CD14-positive monocyte (primary cell): ENCODE measurements around the gene MPP2. TPM values are rescaled to one million over a fixed set of nuclear protein-coding genes. Genes with fewer than 3 reads are reported as not detected.

Experiments
- DNase-seq, 3 donors: peaks; one replicate each; pipeline ENCODE4 v3.0.0-alpha.2; 2011 to 2022
- H2AFZ ChIP-seq: 2 replicates; pipeline ENCODE4 v1.6.0; 2012; ENCODE audit warnings: mild to moderate bottlenecking, low read depth, low read length, inconsistent platforms; ENCODE audit not compliant: insufficient read depth, poor library complexity, severe bottlenecking
- H3K27ac ChIP-seq, 2 donors: 1 replicate in 1 of 2; 2 replicates in 1 of 2; pipeline ENCODE4 v1.5.1; 2012 to 2013; ENCODE audit warnings: low read length in 2 of 2, control low read depth in 1 of 2, inconsistent platforms in 1 of 2, low read depth in 1 of 2, mild to moderate bottlenecking in 1 of 2
- H3K27me3 ChIP-seq, 2 donors: one replicate each; pipeline versions ENCODE4 v1.6.0 to v1.6.1; 2011 to 2013; ENCODE audit warnings: low read length in 2 of 2; ENCODE audit not compliant: control insufficient read depth in 2 of 2, insufficient read depth in 2 of 2
- H3K36me3 ChIP-seq, 2 donors: replicated peaks in 1 of 2; 1 replicate in 1 of 2; 2 replicates in 1 of 2; pipeline versions ENCODE4 v1.5.1 to v1.6.1; 2012 to 2013; ENCODE audit warnings: low read length in 2 of 2, control low read depth in 1 of 2, inconsistent platforms in 1 of 2, mild to moderate bottlenecking in 1 of 2; ENCODE audit not compliant: insufficient read depth in 2 of 2, control insufficient read depth in 1 of 2
- H3K4me1 ChIP-seq, 2 donors: 1 replicate in 1 of 2; 2 replicates in 1 of 2; pipeline versions ENCODE4 v1.5.1 to v1.6.1; 2012 to 2013; ENCODE audit warnings: low read length in 2 of 2, control low read depth in 1 of 2, inconsistent platforms in 1 of 2, mild to moderate bottlenecking in 1 of 2, moderate library complexity in 1 of 2; ENCODE audit not compliant: insufficient read depth in 2 of 2, control insufficient read depth in 1 of 2
- H3K4me2 ChIP-seq: replicated peaks from 2 replicates; pipeline ENCODE3; 2012; ENCODE audit warnings: low read length, moderate library complexity, mild to moderate bottlenecking; ENCODE audit not compliant: poor library complexity, severe bottlenecking; ENCODE audit errors: extremely low read depth
- H3K4me3 ChIP-seq, 3 experiments: fragments of 200-600 bp in 1 of 3; sonication (generic) in 1 of 3; replicated peaks in 1 of 3; 1 replicate in 2 of 3; 2 replicates in 1 of 3; pipeline ENCODE4 v1.5.1; 2011 to 2013; ENCODE audit warnings: low read length in 3 of 3, mild to moderate bottlenecking in 3 of 3, control low read depth in 2 of 3, low read depth in 2 of 3, inconsistent platforms in 1 of 3, moderate library complexity in 1 of 3
- H3K79me2 ChIP-seq: 2 replicates; pipeline ENCODE4 v1.6.0; 2012; ENCODE audit warnings: mild to moderate bottlenecking, control low read depth, inconsistent platforms, low read length, moderate library complexity; ENCODE audit not compliant: insufficient read depth
- H3K9ac ChIP-seq: 2 replicates; pipeline ENCODE4 v1.6.0; 2017; ENCODE audit warnings: low read length, mild to moderate bottlenecking; ENCODE audit not compliant: insufficient read depth, poor library complexity, severe bottlenecking
- H3K9me3 ChIP-seq, 2 donors: replicated peaks in 1 of 2; 1 replicate in 1 of 2; 2 replicates in 1 of 2; pipeline versions ENCODE4 v1.5.1 to v1.6.1; 2012 to 2013; ENCODE audit warnings: low read length in 2 of 2, control low read depth in 1 of 2; ENCODE audit not compliant: control insufficient read depth in 1 of 2, insufficient read depth in 1 of 2
- H4K20me1 ChIP-seq: 2 replicates; pipeline ENCODE4 v1.6.0; 2012; ENCODE audit warnings: mild to moderate bottlenecking, low read length, control low read depth, moderate library complexity; ENCODE audit not compliant: insufficient read depth
- H3K27ac Mint-ChIP-seq, 7 donors: one replicate each; pipeline ENCODE4 v1.8.0; 2020; ENCODE audit warnings: mild to moderate bottlenecking in 7 of 7, mixed read lengths in 7 of 7, moderate library complexity in 6 of 7, inconsistent platforms in 2 of 7
- H3K27me3 Mint-ChIP-seq, 3 donors: one replicate each; pipeline ENCODE4 v1.8.0; 2021 to 2022; ENCODE audit warnings: low read depth in 3 of 3, mild to moderate bottlenecking in 3 of 3, mixed read lengths in 3 of 3, moderate library complexity in 3 of 3, inconsistent platforms in 1 of 3
- H3K36me3 Mint-ChIP-seq, 2 donors: one replicate each; pipeline ENCODE4 v1.8.0; 2020; ENCODE audit warnings: mixed read lengths in 2 of 2, inconsistent platforms in 1 of 2, mild to moderate bottlenecking in 1 of 2
- H3K4me1 Mint-ChIP-seq: one replicate; pipeline ENCODE4 v1.8.0; 2020; ENCODE audit warnings: mild to moderate bottlenecking, mixed read lengths
- H3K4me3 Mint-ChIP-seq, 2 donors: one replicate each; pipeline ENCODE4 v1.8.0; 2020; ENCODE audit warnings: mild to moderate bottlenecking in 2 of 2, mixed read lengths in 2 of 2, moderate library complexity in 1 of 2
- H3K9me3 Mint-ChIP-seq, 7 donors: one replicate each; pipeline ENCODE4 v1.8.0; 2020 to 2022; ENCODE audit warnings: mixed read lengths in 7 of 7, mild to moderate bottlenecking in 6 of 7, moderate library complexity in 6 of 7, inconsistent platforms in 2 of 7
- CTCF ChIP-seq: fragments of 200-600 bp; IDR thresholded peaks from one replicate; pipeline ENCODE4 v1.8.0; 2022; ENCODE audit warnings: antibody characterized with exemption, mild to moderate bottlenecking
- WGBS: methylation state at CpG from one replicate; pipeline ENCODE4 v1.1.5; 2013; ENCODE audit warnings: missing lambda C conversion rate; ENCODE audit not compliant: insufficient coverage; 5-methylcytosine and 5-hydroxymethylcytosine counted together
- intact Hi-C, 2 donors: fragments of 100-400 bp; cut with micrococcal nuclease; formaldehyde crosslinking; loops; one replicate each; pipeline versions ENCODE4 v1.15.0 to v1.15.1; 2023
- polyA plus RNA-seq, 3 donors: library from polyadenylated mRNA; depleted of rRNA in 1 of 3; unstranded in 2 of 3; stranded (reverse) in 1 of 3; fragments of 300-500 nt in 2 of 3; fragments of >200 nt in 1 of 3; fragmentation: Illumina TruSeq in 2 of 3; gene quantifications; 1 replicate in 2 of 3; 2 replicates in 1 of 3; pipeline ENCODE4 v1.2.3, GENCODE V29; 2012 to 2021

MPP2 gene
- polyA plus RNA-seq, 3 donors: not detected

GRCh38 chr17:43839670-43840108, 67.6 kb downstream of the MPP2 start:
- Histone ChIP-seq H2AFZ (no peak overlapping the region), H4K20me1 (no peaks in the 10 kb centered on the region), H3K9me3 (no peaks in the 10 kb centered on the region), H3K4me3 (no peak overlapping the region), H3K79me2 (no peaks in the 10 kb centered on the region), H3K4me1 (no peaks in the 10 kb centered on the region), H3K9ac (no peak overlapping the region), H3K36me3 (no peaks in the 10 kb centered on the region), H3K27me3 (no peaks in the 10 kb centered on the region), H3K4me2 (no peak overlapping the region), H3K27ac (no peak overlapping the region)
- H3K36me3 Mint-ChIP-seq: no peaks in the 10 kb centered on the region
- peak overlapping the region in 1 of 7 donors; percentile 33 for H3K27ac Mint-ChIP-seq
- no peak overlapping the region for H3K4me3 Mint-ChIP-seq
- H3K4me1 Mint-ChIP-seq: peaks cover 5% of the 10 kb centered on the region
- no peak for TF ChIP-seq CTCF
- no peak for DNase-seq
- intact Hi-C loops: no loop called here
- peaks cover 0 to 1% (median 0%) of the 10 kb centered on the region in 7 donors for H3K9me3 Mint-ChIP-seq
- whole genome bisulfite sequencing: 54% methylated on average over 6 of the region's 7 CpGs
- H3K27me3 Mint-ChIP-seq: peaks cover 10 to 24% (median 16%) of the 10 kb centered on the region in 3 donors

GRCh38 chr17:43834106-43834505, 73.2 kb downstream of the MPP2 start:
- Mint-ChIP-seq H3K36me3 (peaks cover 4% of the 10 kb centered on the region in 2 donors), H3K27ac (no peak overlapping the region), H3K27me3 (peaks cover 29 to 34% (median 30%) of the 10 kb centered on the region in 3 donors), H3K4me3 (no peak overlapping the region), H3K4me1 (peaks cover 17% of the 10 kb centered on the region), H3K9me3 (peaks cover 0 to 1% (median 0%) of the 10 kb centered on the region in 7 donors)
- no peak overlapping the region for H2AFZ ChIP-seq
- intact Hi-C loops: no loop called here
- no peak overlapping the region for H3K4me3 ChIP-seq
- H3K27ac ChIP-seq: no peak overlapping the region
- peaks cover 14 to 18% of the 10 kb centered on the region in 2 donors for H3K4me1 ChIP-seq
- 15% methylated on average over 1 of the region's 2 CpGs for WGBS
- no peaks in the 10 kb centered on the region for H3K79me2 ChIP-seq
- no peak for DNase-seq
- TF ChIP-seq CTCF: no peak
- peaks cover 0 to 26% of the 10 kb centered on the region in 2 donors for H3K27me3 ChIP-seq
- H3K9me3 ChIP-seq: no peaks in the 10 kb centered on the region
- no peak overlapping the region for H3K9ac ChIP-seq
- H4K20me1 ChIP-seq: no peaks in the 10 kb centered on the region
- H3K4me2 ChIP-seq: no peak overlapping the region
- no peaks in the 10 kb centered on the region for H3K36me3 ChIP-seq
